Large intestine (tissue), 3 donors: ENCODE data around the gene SLFN5. TPM values are rescaled to one million over a fixed set of nuclear protein-coding genes. Genes with fewer than 3 reads are reported as not detected.
"Not testable (repeated sequence)": the region's sequence is repeated elsewhere in the genome, so short reads cannot be mapped to it uniquely, and the experiment has no call there.

Experiments
- DNase-seq, 2 donors: peaks; one replicate each; pipeline versions ENCODE4 v3.0.0 to v3.0.0-alpha.2; 2013
- H3K27ac ChIP-seq: one replicate; pipeline ENCODE4 v1.5.1; 2013; ENCODE audit warnings: low read length
- H3K27me3 ChIP-seq: 2 replicates; pipeline ENCODE4 v1.6.1; 2013; ENCODE audit warnings: low read length; ENCODE audit not compliant: control insufficient read depth, insufficient read depth
- H3K36me3 ChIP-seq: 2 replicates; pipeline ENCODE4 v1.6.1; 2013; ENCODE audit warnings: low read length; ENCODE audit not compliant: control insufficient read depth, insufficient read depth
- H3K4me1 ChIP-seq: one replicate; pipeline ENCODE4 v1.6.1; 2013; ENCODE audit warnings: low read length; ENCODE audit not compliant: control insufficient read depth, insufficient read depth
- H3K4me3 ChIP-seq: one replicate; pipeline ENCODE4 v1.5.1; 2013; ENCODE audit warnings: low read length
- H3K9me3 ChIP-seq: one replicate; pipeline ENCODE4 v1.6.1; 2013; ENCODE audit warnings: mild to moderate bottlenecking, low read depth, low read length, moderate library complexity; ENCODE audit not compliant: control insufficient read depth
- WGBS: methylation state at CpG from one replicate; pipeline ENCODE4 v1.1.5; 2013; ENCODE audit warnings: low lambda C conversion rate; ENCODE audit not compliant: insufficient coverage; 5-methylcytosine and 5-hydroxymethylcytosine counted together
- polyA plus RNA-seq: library from polyadenylated mRNA; unstranded; fragments of 120-200 nt; gene quantifications from one replicate; pipeline ENCODE4 v1.2.1, GENCODE V29; 2013

SLFN5 gene
- polyA plus RNA-seq, 1 donor = 4.7 TPM

- WGBS = no CpG with 5 or more reads among the region's 5 CpGs
- Histone ChIP-seq H3K27ac (no peak overlapping the region), H3K9me3 (no peaks in the 10 kb centered on the region), H3K27me3 (no peaks in the 10 kb centered on the region), H3K4me3 (no peak overlapping the region), H3K4me1 (no peaks in the 10 kb centered on the region), H3K36me3 (no peaks in the 10 kb centered on the region)
- no peak for DNase-seq
These were observed 13.8 kb downstream of the SLFN5 start for GRCh38 chr17:35256629-35257028.

DNA sequence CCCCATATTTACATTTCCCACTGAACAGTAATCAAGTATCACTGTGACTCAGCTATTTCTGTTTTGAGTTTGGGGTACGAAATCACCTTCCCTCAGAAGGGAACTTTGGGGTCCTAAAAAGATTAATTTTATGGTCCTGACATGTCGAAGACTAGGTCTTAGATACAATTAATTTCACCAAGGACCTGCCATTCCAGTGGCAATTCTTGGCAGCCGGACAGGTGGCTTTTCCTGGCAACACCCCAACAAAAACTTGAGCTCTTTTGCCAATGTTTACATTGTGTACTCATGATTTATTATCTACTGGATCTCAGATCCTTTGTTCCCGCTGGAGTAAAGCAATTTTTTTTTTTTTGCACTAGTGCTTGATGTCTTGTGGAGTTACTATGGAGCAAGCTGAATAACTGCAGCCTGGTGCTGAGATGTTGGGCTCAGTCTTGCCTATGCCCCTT lies 14.4 kb downstream of the SLFN5 start:
- WGBS = 12% methylated on average over 4 of the region's 4 CpGs
- DNase-seq = no peak
- H3K36me3 ChIP-seq = no peaks in the 10 kb centered on the region
- no peak overlapping the region for H3K4me3 ChIP-seq
- H3K9me3 ChIP-seq = no peaks in the 10 kb centered on the region
- H3K27me3 ChIP-seq = no peaks in the 10 kb centered on the region
- H3K4me1 ChIP-seq = no peaks in the 10 kb centered on the region
- H3K27ac ChIP-seq = no peak overlapping the region

DNA sequence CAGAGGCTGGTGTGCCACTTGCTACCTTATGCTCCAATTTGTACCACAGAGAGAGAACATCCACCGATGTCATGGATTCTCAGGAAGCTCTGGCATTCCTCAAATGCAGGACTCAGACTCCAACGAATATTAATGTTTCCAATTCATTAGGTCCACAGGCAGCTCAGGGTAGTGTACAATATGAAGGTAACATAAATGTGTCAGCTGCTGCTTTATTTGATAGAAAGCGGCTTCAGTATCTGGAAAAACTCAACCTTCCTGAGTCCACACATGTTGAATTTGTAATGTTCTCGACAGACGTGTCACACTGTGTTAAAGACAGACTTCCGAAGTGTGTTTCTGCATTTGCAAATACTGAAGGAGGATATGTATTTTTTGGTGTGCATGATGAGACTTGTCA lies 16.1 kb downstream of the SLFN5 start:
- WGBS = 100% methylated on average over 1 of the region's 6 CpGs
- no peak overlapping the region for H3K27ac ChIP-seq
- no peak overlapping the region for H3K4me3 ChIP-seq
- H3K36me3 ChIP-seq = no peaks in the 10 kb centered on the region
- no peaks in the 10 kb centered on the region for H3K4me1 ChIP-seq
- no peaks in the 10 kb centered on the region for H3K9me3 ChIP-seq
- no peaks in the 10 kb centered on the region for H3K27me3 ChIP-seq
- DNase-seq = no peak

DNA sequence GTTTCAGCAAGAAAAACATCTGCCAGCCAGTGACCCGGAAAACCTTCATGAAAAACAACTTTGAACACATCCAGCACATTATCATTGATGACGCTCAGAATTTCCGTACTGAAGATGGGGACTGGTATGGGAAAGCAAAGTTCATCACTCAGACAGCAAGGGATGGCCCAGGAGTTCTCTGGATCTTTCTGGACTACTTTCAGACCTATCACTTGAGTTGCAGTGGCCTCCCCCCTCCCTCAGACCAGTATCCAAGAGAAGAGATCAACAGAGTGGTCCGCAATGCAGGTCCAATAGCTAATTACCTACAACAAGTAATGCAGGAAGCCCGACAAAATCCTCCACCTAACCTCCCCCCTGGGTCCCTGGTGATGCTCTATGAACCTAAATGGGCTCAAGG lies 22.2 kb downstream of the SLFN5 start:
- H3K27me3 ChIP-seq = no peaks in the 10 kb centered on the region
- H3K4me1 ChIP-seq = no peaks in the 10 kb centered on the region
- no peak overlapping the region for H3K4me3 ChIP-seq
- H3K9me3 ChIP-seq = no peaks in the 10 kb centered on the region
- no peaks in the 10 kb centered on the region for H3K36me3 ChIP-seq
- no peak for DNase-seq
- 80% methylated on average over 1 of the region's 5 CpGs for WGBS
- no peak overlapping the region for H3K27ac ChIP-seq

GRCh38 chr17:35265566-35266141 lies 22.8 kb downstream of the SLFN5 start:
- H3K9me3 ChIP-seq = no peaks in the 10 kb centered on the region
- no peaks in the 10 kb centered on the region for H3K36me3 ChIP-seq
- H3K27ac ChIP-seq = no peak overlapping the region
- no CpG with 5 or more reads among the region's 11 CpGs for WGBS
- peaks cover 3% of the 10 kb centered on the region for H3K27me3 ChIP-seq
- no peaks in the 10 kb centered on the region for H3K4me1 ChIP-seq
- no peak for DNase-seq
- no peak overlapping the region for H3K4me3 ChIP-seq

GRCh38 chr17:35274167-35275066 lies 31.5 kb downstream of the SLFN5 start:
- not testable (repeated sequence) for H3K4me1 ChIP-seq, H3K36me3 ChIP-seq, H3K4me3 ChIP-seq, DNase-seq, H3K27ac ChIP-seq, H3K9me3 ChIP-seq, H3K27me3 ChIP-seq
- WGBS = no CpG with 5 or more reads among the region's 13 CpGs

GRCh38 chr17:35278454-35278853 lies 35.6 kb downstream of the SLFN5 start:
- not testable (repeated sequence) for H3K4me3 ChIP-seq, H3K36me3 ChIP-seq, DNase-seq, H3K27ac ChIP-seq, H3K9me3 ChIP-seq, H3K27me3 ChIP-seq, H3K4me1 ChIP-seq
- no CpG with 5 or more reads among the region's 6 CpGs for WGBS

DNA sequence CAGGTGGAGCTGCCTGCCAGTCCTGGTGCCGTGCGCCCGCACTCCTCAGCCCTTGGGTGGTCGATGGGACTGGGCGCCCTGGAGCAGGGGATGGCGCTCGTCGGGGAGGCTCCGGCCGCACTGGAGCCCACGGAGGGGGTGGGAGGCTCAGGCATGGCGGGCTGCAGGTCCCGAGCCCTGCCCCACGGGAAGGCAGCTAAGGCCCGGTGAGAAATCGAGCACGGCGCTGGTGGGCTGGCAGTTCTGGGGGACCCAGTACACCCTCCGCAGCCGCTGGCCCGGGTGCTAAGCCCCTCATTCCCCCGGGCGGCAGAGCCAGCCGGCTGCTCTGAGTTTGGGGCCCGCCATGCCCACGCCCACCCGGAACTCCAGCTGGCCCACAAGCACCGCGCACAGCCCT lies 36.0 kb downstream of the SLFN5 start:
- H3K27ac ChIP-seq, DNase-seq, H3K4me3 ChIP-seq, H3K36me3 ChIP-seq, H3K4me1 ChIP-seq, H3K9me3 ChIP-seq, H3K27me3 ChIP-seq: not testable (repeated sequence)
- WGBS = no CpG with 5 or more reads among the region's 29 CpGs

GRCh38 chr17:35283767-35284166 lies 40.9 kb downstream of the SLFN5 start:
- Histone ChIP-seq H3K9me3 (peaks cover 5% of the 10 kb centered on the region), H3K27me3 (peaks cover 5% of the 10 kb centered on the region), H3K36me3 (no peaks in the 10 kb centered on the region), H3K27ac (no peak overlapping the region), H3K4me3 (no peak overlapping the region), H3K4me1 (no peaks in the 10 kb centered on the region)
- no peak for DNase-seq

GRCh38 chr17:35284955-35285354 lies 42.1 kb downstream of the SLFN5 start:
- no peak for DNase-seq
- Histone ChIP-seq H3K36me3 (no peaks in the 10 kb centered on the region), H3K27me3 (peaks cover 5% of the 10 kb centered on the region), H3K27ac (no peak overlapping the region), H3K9me3 (no peaks in the 10 kb centered on the region), H3K4me3 (no peak overlapping the region), H3K4me1 (no peaks in the 10 kb centered on the region)
- 69% methylated on average over 2 of the region's 2 CpGs for WGBS
